ENCODE results near the gene USP13.
A peak's percentile ranks its signal among the peaks of the same experiment; 100 is the strongest.

USP13 gene

DNA sequence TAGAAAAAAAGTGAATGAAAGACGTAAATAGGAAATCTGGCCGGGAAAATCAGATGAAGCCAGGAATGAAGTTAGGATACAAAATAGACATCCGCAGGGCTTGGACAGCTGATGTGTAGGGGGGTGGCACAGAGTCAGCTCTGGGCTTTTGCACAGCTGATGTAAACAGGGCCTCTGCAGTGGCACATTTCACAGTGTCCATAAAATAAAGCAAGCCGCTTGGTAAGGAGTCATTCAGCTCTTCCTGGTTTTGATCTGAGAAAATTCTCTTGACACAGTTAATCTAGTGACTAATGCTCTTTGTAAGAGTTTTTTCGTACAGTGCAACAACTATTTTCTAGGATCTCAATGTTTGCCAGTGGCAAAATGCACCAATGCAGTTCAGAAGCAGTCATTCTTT lies 153.3 kb downstream of the USP13 start:
- no peak for DNase-seq

DNA sequence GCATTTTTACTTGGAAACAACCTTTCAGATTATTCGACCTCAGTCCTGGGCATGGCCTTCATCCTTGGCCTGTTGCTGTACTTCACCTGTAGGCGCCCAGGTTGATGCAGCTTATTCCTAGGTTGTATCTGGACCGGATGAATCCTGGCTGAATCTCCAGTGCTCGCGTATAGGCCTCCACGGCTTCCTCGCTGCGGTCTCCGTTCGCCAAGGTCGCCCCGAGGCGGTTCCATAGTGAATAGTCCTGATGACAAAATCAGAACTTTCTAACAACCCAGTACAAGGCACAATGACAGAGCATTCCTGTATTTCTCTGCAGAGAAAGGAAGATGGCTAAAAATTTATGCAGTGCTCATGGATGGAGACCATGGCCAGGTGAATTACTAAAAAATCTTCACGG lies 154.7 kb downstream of the USP13 start:
- no peak for DNase-seq

DNA sequence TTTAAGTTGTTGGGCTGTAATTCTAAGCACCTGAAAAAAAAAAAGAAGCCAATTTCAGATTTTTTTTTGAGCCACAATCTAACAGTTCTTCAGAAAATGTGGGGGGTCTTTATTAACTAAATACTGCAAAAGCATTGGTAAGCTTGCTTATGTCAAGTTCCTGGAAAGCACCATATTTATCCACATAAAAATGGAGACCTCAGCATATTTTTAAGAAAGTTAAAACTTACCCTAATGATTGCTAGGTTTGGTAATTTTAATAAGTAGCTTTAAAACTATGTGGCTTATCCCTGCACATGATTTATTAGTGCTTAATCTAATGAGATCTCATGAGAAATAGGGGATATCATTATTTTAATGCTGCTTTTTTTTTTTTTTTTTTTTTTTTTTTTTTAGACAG lies 156.8 kb downstream of the USP13 start:
- no peak for DNase-seq

DNA sequence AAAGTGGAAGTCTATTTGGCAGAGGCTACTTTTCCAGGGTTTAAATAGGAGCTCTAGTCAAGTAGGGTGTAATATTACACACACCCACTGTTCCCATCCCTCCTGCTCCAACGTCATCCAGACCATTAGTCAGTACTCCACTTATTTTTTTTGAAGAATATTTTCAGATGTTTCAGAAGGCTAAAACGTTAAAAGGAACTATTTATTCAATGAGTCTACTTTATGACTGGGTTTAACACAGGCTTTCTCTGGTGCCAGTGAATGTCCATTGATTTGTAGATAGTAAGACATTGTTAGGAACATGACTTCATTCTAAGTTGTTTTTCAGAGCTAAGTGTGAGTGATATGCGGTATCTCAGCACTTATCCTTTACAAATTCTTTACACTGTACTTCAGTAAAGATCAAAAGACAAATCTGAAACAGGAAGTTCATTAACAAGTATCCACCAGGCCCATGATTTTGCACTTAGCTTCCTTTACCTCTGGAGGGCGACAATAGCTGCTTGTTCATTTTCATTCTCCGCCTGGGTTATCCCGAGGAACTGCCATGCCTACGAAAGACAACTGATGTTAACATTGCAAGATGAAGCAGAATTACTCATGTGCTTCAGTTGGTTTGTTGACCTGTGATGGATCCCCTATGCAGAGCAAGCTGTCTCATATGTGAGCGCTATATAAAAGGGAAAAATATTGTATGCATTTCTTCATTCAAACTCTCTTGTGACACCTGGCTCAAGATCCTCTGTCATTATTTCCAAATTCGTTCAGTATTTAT lies 158.7 kb downstream of the USP13 start:
- peak; percentile 52 for DNase-seq

DNA sequence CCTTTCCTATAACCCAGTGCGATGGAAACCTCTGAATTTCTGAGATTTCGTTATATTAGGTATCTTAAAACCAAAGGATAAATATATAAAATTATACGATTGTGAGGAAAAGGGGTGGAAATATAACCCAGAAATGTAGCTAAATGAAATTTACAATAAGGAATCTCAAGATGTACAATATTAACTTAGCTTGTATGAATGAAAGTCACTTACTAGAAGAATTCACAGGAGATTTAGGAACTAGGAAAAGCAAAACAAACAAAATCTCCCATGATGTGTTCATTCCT lies 159.2 kb downstream of the USP13 start:
- no peak for DNase-seq

DNA sequence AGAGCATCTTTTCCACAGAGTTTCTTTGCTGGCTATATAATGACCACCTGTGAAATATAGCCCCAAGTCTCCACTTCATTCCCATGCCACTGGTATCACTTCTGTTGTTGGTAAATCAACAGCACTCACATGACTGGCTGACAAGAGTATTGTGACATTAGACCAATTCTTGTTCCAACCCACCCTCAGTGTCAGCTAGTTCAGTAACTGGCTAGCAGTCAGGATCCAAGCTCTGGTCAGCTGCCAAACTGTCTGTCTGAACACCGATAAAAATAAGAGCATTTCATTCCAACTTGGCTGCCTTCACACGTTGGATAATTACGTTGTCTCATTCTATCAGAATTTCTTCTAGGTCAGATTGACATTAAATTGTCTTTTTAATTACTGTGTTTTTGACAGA lies 166.5 kb downstream of the USP13 start:
- no peak for DNase-seq

DNA sequence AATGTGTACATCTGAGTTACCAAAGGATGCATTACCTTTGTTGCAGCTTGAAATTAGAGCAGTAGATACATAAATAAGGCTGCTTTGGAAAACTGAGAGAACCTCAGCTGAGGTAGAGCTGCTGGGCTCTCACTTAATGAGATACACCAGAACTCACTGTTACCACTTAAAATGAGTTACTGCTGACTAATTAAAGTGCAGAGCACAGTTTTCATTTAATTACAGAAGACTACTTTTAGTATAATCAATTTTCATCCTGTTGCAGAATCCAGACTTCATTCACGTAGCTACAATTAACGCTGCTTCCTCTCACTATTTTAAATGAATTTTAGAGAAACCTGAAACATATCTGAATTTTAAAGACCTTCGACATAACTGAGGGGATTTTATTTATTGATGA lies 169.5 kb downstream of the USP13 start:
- no peak for DNase-seq

DNA sequence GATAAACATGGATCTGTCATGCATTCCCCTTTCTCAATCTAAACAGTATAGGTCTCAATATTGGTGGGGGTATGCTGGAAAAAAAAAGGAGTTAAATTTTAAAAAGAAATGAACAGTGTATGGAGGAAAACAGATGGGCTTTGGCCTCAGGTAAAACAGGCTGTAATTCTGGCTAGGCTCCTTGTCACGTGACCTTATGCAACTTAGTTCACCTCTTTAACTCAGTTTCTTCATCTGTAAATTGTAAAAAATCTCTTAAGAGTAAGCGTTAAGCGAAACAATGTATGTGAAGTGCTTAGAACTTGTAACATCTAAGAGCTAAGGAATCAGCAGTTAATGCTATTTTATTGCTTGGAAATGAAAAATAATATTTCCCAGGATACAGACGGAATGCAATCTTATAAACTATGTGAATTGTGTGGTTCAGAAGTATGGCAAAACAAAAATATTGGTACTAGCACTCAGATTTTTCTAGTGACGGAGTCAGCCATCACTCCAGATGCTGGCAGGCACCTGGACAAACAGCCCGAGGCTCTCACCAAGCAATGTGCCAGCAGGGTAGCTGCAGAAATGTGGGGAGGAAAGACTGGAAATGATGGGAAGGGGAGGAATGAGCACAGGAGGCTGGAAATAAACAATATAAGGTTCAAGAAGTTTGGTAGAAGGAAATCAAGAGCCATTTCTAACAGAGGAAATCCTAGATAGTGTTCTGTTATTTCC lies 172.8 kb downstream of the USP13 start:
- DNase-seq, result no peak

DNA sequence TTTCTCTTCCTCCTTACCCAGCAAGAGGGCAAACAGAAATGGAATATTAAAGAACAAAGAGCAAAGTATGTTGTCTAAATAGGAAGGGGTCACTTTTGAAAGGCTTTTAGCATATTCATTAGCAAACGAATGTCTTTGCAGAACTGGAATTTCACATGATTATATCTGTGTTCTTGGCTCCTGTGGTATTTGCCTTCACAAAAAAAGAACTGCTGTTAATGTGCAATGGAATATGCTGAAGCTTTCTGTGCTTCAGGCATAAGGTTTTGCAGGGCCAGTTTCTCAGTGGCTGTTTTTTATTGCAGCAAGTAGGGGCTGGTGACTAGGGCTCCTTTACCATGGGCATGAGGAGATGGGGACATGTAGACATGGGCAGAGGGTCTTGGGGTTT lies 173.4 kb downstream of the USP13 start:
- no peak for DNase-seq

DNA sequence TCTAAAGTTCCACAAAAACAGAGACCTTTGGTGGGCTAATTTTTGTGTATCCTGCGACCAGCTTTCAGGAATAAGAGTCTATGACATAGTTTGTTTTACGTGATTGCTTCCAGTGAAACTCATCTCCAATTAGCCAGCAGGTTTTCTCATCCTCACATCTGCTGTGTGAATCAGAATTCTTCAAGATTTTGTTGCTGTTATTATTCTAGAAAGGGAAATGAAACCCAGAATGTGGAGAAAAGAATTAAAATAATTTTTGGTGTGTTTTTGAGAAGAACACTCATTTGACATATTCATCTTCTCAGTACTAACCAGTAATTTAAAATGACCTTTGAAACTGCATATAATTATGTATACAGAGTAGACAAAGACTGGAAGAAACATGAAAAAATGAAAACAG lies 175.9 kb downstream of the USP13 start:
- no peak for DNase-seq

DNA sequence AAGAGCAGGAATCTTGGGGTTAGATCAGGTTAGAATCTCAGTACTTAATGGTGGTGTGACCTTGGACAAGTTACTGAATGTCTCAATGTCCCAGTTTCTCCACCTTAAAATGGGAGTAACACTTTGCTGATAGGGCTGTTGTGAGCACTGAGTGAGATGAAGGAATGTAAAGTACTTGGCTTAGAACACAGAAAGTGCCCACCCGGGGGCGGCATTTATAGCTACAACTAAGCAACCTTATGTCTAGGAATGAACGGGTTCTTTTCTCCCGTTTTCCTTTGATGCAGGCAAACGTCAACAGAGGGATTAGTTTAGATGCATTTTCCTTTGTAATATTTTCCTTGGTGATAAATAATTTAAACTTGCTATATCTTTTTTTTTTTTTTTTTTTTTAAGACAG lies 176.6 kb downstream of the USP13 start:
- no peak for DNase-seq

DNA sequence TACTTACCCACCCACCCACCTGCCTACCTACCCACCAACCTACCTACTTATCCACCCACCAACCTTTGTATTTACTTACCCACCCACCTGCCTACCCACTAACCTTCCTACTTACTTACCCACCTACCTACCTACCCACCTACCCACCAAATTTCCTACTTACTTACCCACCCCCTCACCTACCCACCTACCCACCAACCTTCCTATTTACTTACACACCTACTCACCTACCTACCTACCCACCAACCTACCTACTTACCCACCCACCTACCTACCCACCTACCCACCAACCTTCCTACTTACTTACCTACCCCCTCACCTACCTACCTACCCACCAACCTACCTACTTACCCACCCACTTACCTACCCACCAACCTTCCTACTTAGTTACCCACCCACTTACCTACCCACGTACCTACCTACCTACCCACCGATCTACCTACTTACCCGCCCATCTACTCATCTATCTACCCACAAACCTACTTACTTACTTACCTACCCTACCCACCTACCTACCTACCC lies 179.6 kb downstream of the USP13 start:
- no peak for DNase-seq

DNA sequence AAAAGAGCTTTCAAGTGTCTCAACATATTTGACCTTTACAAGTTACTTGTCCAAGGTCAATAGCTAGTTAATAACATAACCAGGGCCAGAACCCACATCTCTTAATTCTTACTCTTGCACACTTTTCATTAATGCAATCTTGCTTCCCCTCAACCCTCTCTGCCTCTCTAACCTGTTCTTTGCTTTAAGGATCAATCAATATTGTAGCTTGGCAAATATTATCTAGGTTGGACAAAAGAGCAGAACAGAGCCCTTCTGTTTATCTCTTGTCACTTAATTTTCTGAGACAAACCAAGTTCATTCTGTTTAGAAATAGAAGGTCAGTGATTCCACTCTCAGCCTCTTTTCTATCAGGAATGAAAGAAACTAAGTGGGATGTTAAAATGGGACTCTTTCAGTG lies 180.5 kb downstream of the USP13 start:
- no peak for DNase-seq

DNA sequence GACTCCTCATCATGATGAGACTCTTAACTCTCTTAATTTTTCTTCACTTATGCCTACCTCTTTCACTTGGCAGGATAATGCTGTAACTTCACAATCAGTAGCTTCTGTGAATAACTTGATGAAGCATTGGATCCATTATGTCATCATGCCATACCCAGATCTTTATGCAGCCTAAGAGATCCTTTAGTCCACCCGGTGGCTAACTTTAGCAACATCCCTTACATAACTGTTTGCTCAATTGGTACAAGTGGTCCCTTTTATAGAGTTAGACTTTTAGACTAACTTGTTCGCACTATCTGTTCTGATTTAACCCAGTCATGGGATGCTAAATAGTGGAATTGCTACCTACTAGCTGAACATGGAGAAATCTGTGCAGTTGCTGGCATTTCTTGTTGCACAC lies 184.5 kb downstream of the USP13 start:
- DNase-seq, result no peak

Data from activated CD4-positive, alpha-beta T cell treated with anti-CD3 and anti-CD28 coated beads, Interleukin-2, Interleukin-6, amounts not matched to agents 100 ng/mL and 50 ng/mL, durations not matched to agents 16 hours and 8 hours (primary cell).